HG03139 (cell line): ENCODE measurements around the gene AEN.

Source experiments
- ATAC-seq: cut with Tn5 transposase; IDR thresholded peaks from one replicate; pipeline ENCODE4 v1.9.1; 2021; ENCODE audit not compliant: unreplicated experiment

AEN gene

DNA sequence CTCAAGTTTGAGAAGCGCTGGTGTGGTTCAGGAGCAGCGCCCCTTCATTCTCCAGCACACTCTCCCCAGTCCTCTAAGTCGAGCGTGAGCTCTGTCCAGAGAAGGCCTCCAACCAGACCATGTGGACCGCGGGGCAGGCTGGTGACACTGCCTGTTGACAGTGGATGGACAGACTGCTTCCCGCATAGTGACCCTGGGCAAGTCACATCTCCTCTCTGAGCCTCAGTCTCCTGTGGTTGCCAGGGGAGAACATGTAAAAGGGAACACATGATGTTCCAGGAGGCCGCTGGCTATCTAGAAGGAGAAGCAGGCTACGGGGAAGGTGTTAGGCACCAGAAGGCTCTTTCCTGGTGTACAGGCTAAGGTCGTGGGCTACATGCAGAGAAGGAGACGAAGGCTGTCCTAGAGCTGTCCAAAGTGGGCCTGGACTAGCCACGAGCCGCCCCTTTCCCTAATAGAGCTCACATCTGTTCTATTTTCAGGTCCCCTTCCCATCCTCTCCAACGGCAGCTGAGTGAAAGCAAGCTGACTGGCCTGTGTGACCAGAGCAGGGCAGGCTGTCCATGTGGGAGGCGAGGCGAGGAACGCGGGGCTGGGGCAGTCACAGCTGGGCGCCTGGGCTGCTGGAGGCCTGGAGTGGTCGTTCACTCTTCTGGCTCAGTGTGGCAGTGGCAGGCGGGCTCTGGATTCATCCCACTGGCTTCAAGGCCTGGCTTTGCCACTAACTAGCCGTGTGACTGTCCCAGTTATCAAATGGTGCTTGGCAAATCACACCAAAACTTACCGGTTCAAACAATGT lies 28.8 kb downstream of the AEN start:
- no peak for ATAC-seq

GRCh38 chr15:88650556-88650955 lies 29.4 kb downstream of the AEN start:
- ATAC-seq: no peak

GRCh38 chr15:88651136-88651732 lies 30.1 kb downstream of the AEN start:
- no peak for ATAC-seq

- ATAC-seq: no peak
Measured at GRCh38 chr15:88651971-88652370, 30.8 kb downstream of the AEN start.

GRCh38 chr15:88652456-88653199 lies 31.5 kb downstream of the AEN start:
- no peak for ATAC-seq

DNA sequence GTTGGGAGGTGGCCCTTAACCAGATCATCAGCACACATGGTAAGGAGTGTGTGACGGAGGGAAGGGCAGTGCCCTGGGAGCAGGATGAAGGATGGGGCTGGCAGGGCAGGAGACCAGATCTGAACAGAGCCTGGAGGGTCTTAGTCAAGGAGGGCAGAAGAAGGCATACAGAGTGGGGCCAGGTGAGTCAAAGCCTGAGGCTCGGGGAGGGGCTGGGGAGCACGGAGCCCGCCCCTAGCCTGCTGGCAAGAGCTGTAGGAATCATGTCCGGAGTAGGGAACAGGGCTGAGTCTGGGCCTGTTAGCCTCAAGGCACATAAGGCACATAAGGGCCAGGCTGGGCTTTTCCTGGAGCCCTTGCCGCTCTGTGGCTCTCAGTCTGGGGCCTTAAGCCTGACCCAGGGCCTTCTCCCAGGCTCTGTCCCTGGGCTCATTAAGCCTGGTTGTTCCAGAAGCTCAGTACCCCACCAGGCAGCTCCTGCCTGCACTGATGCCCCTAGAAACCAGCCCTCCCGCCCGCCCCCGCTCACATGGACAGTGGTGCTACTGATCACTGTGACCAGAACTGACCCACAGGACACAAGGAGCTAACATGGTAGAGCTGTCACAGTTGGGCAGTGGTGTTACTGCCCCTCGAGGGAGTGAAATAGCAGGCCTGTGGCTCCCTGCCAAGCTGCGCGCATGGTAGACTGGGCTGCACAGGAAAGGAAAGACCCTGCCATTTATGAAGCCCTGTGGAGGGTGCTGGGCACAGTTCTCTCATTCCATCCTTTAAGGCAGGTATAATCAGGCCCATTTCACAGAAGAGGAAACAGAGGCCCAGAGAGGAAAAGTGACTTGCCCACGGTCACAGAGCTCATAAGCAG lies 32.3 kb downstream of the AEN start:
- no peak for ATAC-seq

DNA sequence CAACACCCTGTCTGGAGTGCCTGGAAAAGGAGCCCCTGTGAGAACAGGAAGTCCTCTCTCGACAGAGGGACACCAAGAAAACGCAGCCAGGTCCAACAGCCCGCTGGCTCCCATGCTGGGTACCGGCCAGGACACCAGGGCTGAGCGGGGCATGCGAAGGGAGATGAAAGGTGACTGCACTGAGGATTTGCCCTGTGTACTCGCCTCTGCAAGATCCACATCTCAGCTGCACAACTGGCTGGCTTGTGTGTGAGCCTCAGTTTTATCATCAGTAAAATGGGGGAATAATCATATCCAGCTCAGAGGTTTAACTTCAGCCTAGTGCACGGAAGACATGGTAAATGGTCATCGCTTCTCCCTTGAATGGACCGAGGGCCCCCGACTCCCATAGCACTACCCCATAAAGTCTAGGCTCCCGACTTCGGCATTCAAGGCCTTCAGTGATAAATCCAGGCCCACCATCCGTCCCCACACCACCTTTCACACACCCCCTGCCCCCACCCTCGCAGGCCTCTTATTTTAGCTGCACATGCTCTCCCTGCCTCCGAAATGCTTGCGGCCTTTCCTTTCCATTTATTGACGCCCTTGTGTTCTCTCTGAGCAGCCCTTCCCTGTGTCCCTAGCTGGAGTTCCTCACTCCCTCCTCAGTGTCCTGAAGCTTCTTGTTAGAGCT lies 33.4 kb downstream of the AEN start:
- ATAC-seq: no peak

DNA sequence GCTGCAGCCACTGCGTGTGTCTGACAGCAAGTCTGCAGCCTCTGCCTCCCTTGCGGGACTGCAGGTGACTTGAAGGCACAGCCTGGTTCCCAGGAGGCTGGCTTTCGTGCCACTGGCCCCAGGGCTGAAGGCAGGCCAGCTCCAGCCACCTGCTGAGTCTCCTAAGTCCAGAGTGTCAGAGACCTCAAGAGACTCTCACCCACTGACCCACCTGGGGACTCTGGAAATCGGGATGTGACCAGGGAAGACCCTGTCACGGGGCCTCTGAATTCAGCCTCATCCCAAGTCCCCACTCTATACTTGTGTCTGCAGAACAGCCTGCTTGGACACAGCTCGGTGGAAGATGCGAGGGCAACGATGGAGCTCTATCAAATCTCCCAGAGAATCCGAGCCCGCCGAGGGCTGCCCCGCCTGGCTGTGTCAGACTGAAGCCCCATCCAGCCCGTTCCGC lies 34.0 kb downstream of the AEN start:
- ATAC-seq: no peak

- no peak for ATAC-seq
Measured at GRCh38 chr15:88655800-88656488, 34.8 kb downstream of the AEN start.

- peak; percentile 90 for ATAC-seq
Measured at GRCh38 chr15:88656760-88657221, 35.7 kb downstream of the AEN start.

DNA sequence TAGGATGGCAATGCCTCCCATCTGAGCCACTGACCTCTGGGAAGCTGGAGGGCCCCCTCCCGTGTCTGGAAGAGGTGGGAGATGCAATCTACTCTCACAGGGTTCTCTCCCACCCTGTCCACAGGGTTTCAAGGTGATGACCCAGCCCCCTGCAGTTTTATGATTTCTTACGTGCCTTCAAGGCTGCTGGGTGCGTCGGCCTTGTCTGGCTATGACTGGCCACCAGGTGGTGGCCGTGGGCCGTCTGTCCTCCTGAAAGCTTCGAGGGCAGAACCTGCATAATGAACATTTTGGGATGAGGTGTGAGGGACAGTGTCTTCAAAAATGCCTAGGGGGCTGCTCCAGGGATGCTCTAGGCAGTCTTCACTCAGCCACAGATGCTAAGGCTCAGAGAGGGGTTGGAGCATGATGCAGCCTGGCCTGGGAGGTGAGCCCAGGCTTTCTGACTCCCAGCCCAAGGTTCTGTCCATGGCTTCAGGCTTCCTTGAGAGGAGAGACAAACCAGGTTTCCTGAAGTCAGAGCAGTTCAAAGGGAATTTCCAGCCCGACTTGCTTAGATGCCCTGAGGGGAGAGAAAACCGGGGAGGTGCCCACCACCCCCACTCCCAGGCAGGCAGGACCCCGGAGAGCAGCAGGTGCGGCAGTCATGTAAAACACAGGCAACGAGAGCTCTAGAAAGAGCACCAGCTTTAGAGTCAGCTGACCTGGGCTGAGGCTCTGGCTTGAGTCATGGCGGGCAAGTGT lies 36.4 kb downstream of the AEN start:
- ATAC-seq: no peak

DNA sequence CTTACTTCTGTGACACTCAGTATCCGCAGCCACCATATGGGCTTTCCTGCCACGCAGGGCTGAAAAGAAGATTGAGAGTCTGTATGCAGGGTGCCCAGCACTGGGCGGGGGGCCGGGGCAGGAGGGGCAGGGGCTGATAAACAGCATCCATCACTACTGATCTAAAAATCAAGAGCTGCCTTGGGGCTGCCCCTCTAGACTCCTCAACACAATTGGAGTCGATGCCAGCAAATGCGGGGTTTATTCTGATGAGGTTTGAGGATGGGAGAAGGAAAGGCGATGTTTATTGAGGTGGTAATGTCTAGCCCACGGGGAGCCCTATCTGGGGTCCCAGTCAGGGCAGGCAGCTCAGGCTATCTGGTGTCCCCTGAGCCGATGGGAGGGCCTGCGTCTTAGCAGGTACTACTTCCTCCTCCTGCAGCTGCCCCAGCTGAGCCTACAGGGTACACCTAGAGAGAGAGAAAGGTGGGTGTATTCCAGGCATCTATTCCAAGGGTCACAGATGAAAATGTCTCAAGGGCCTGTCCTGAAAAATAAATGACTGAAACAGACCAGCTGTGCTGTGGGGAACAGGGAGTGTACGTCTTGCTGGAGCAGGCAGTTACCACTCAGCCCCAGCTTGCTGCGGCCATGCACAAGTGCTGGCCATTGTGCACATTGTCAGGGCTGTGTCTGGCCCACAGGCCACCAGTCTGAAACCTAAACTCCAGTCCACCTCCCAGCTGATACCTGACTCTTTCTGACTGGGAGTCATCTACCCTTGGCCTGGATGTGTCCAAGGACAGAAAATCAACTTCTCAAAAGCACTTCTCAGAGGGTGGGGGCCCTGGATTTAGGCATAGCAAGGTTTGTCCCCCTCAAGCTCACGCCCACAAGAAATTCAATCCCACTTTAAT lies 37.2 kb downstream of the AEN start:
- no peak for ATAC-seq

- ATAC-seq: no peak
Measured at GRCh38 chr15:88658972-88659931, 38.1 kb downstream of the AEN start.

- no peak for ATAC-seq
Measured at GRCh38 chr15:88661041-88661700, 40.0 kb downstream of the AEN start.

- no peak for ATAC-seq
Measured at GRCh38 chr15:88661761-88662556, 40.8 kb downstream of the AEN start.
